Measurements from ENCODE around the gene TSKU.

DNA sequence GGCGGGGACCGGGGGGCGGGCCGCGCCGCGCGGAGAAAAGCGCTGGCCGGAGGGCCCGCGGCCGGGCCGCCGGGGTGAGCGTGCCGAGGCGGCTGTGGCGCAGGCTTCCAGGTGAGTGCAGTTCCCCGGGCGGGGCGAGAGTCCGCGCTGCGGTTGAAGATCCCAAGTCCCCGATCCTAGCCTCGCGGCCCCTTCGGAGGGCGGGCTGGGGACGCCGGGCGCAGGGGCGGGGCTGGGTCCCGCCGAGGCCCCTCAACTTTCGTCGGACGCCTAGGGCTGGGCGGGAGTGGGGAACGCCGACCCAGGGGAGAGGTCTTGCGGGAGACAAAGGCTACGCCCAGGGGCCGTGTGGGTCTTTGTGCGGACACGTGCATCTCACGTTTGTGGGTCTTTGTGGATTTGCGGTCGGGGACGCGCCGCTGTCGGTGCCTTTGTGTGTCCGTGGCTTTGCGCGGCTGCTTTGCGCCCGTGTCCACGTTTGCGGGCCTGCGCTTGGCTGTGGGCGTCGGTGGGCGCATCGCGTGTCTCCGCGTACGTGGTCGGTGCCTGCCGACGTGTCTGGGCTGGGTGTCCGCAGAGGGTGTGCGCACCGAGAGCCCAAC lies at the start of gene TSKU:
- no peak for TF ChIP-seq EZH2 (IDR thresholded peaks at IDR 0.05; ENCODE audit: low read depth)
- TF ChIP-seq, protein P1, sequence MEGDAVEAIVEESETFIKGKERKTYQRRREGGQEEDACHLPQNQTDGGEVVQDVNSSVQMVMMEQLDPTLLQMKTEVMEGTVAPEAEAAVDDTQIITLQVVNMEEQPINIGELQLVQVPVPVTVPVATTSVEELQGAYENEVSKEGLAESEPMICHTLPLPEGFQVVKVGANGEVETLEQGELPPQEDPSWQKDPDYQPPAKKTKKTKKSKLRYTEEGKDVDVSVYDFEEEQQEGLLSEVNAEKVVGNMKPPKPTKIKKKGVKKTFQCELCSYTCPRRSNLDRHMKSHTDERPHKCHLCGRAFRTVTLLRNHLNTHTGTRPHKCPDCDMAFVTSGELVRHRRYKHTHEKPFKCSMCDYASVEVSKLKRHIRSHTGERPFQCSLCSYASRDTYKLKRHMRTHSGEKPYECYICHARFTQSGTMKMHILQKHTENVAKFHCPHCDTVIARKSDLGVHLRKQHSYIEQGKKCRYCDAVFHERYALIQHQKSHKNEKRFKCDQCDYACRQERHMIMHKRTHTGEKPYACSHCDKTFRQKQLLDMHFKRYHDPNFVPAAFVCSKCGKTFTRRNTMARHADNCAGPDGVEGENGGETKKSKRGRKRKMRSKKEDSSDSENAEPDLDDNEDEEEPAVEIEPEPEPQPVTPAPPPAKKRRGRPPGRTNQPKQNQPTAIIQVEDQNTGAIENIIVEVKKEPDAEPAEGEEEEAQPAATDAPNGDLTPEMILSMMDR (conservative IDR thresholded peaks at IDR 0.05) = no peak
